IPS-NIHi7 (cell line): ENCODE results near the gene PDE10A.

ENCODE experiments used
- DNase-seq: peaks from one replicate; pipeline ENCODE4 v3.0.0; 2012; ENCODE audit warnings: mixed read lengths; ENCODE audit errors: extremely low spot score

PDE10A gene

GRCh38 chr6:165655191-165655590 is 7.8 kb downstream of the PDE10A start:
- no peak for DNase-seq

DNA sequence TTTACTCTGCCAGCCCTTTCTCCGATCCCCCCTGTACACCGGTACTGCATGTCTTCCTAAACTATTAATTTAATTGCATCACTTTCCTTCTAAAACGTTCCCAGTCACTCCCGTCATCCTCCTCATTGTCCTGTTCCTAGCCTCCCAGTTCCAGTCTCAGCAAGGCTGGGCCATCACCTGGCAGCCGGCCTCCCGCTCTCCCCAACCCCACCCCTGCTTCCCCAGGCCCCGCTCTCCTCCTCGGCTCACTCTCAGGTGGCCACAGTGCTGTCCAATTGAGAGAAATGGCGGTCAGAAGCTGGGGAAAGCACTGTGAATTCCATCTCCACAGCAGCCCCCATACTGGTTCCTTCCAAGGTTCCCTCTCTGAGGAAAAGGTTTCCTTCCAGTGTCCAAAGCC is 8.9 kb downstream of the PDE10A start:
- DNase-seq = no peak

DNA sequence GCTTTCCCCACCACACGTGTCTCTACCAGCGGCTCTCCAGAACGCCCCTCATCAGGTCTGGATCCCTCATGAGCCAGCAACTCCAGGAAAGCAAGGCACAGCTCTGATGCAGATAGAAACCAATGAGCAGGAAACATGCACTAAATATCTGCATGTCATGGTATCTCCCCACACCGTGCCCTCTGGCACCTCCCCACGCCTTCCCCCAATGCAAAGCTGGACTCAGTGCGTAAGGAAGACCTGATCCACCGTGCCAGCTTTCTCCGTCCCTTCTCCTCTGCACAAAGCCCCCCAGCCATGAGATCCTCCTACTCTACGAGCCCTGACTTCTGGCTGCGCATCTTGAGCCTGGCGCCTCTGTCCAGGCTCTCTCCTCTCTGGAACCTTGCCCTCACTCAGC is 9.4 kb downstream of the PDE10A start:
- no peak for DNase-seq

GRCh38 chr6:165653196-165653595 is 9.8 kb downstream of the PDE10A start:
- DNase-seq = no peak

DNA sequence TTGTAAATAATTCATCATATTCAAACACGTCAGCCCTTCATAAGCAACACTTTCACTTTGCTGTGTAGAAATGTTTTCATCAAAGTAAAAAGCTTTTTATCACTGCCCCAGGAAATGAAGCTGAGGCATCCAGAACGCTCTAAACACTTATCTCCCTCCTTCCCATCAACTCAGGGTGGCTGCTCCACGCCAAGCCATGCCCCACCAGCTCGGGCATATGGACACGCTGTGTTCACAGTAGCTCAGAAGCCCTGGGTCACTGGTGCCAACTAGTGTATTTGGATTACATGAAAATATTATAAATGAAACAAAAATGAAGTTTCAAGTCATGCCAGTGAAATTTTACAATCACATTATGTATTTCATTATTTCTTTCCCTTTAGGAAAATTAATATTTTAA is 10.3 kb downstream of the PDE10A start:
- no peak for DNase-seq

DNA sequence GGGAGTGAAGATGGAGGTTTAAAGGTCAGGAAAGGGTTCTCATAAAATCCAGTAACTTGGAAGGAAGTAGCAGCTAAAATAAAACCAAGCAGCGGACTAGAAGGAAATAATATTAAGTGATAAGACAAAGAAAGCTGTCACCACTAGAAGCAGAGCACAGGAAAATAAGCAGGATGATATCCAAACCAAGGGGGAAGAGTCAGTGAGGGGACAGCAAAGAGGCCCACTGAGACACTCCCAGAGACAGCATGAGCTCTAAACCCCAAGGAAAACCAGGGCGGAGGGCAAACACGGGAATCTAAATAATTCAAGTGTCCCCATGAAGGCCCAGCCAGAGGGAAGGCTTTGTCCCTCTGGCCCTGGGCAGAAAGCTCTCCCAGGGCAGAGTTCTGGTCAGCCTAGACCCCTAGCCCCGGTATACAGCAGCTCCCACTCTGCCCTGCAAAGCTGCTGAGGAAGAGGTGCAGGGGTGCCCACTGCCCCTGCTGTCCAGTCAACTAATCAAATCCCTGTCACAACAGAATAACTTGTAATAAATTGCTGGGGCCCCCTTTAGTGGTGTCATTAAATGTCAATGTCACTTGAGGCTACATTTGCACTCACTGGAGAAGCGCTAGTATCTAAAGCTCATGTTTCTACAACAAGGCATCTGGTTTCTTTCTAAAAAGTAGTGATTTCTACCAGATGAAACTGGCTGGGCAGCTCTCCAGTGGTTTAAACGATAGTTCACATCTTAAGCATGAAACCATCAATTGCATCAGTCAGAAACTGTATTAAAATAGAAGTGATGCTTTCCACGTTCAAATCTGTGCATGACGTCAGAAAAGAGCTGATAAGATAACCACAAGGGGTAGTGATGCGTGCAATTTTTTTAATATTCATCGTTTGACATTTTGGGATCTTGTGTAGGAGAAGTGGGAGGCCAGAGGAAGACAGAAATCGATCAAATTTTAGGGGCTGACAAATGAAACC is 13.6 kb downstream of the PDE10A start:
- DNase-seq = no peak

GRCh38 chr6:165647041-165647440 is 16.0 kb downstream of the PDE10A start:
- no peak for DNase-seq

DNA sequence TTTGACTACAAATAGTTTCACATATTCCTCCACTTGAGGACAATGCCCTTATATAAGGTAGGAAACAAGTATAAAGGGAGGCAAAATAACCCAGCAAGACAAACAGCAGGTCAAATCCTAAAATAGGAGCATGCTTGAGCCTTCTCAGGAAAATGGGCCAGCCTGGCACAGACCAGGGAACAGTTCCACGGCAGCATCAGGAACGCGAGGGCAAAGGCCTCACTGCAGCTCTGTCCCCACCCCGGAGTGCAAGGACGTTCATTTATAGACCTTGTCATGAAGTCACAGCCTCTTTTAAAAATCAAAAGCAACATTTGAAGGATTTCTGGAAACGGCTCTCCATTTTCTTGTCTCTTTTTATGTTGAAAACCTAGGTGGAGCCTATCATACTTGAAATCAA is 17.1 kb downstream of the PDE10A start:
- no peak for DNase-seq

- DNase-seq = no peak
These were observed 18.3 kb downstream of the PDE10A start for GRCh38 chr6:165644586-165645266.

- DNase-seq = no peak
These were observed 20.0 kb downstream of the PDE10A start for GRCh38 chr6:165643015-165643414.

GRCh38 chr6:165641672-165642156 is 21.3 kb downstream of the PDE10A start:
- no peak for DNase-seq

- DNase-seq = no peak
These were observed 22.2 kb downstream of the PDE10A start for GRCh38 chr6:165640806-165641205.

GRCh38 chr6:165638530-165638929 is 24.5 kb downstream of the PDE10A start:
- no peak for DNase-seq

DNA sequence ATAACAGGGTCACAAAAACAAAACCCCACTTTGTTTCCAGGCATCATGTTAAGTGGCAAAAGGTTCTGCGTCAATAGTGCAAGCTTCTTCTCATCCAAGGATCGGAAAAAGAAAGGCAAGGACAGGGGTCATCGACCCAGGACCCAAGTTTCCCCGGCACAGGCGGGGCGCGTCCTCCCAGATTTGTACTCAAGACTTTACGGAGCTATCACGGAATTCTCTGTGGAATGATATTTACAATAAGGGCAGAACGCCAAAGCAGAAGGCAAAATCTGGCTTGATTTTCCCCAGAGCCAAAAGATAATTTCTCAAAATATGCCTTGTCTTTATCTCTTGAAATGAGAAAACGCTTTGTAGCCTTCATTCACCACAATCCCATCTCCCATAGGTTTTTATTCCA is 25.5 kb downstream of the PDE10A start:
- no peak for DNase-seq

- DNase-seq = no peak
These were observed 26.5 kb downstream of the PDE10A start for GRCh38 chr6:165636402-165637048.

DNA sequence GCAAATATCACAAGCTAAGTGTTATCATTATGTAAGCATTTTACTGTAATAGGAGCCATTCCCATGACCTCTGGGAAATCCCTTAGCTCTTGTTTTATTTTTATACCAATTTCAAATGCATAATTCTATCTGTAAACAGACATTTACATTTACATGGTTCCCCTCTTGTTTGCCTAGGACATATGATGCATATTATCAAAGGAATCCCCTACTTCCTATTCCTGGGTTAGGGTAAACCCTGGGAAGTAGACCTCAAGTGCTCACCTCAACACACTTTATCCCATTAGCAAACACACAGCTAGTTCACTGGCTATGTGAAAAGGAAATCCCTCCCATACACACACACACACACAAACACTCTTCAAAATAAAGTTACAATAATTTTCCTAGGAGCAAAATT is 27.1 kb downstream of the PDE10A start:
- DNase-seq = no peak

- DNase-seq = no peak
These were observed 28.8 kb downstream of the PDE10A start for GRCh38 chr6:165634101-165634880.

DNA sequence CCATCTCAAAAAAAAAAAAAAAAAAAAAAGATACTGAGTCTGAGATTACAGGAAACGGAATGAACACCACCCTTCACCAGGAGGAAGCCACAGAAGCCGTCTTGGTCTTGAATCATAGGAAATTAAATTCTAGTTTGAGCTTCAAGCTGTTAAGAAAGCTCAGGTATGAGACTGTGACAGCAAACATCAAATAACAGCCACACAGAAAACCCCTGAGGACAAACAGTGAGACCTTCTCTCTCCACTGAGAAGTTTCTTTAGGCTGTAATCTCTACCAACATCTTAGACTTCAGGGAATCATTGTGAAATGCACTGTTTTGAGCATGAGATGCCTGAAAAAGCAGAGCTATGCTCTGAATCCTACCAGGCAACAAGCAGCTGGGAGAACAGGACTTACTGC is 30.8 kb downstream of the PDE10A start:
- no peak for DNase-seq

- no peak for DNase-seq
These were observed 32.5 kb downstream of the PDE10A start for GRCh38 chr6:165630544-165630953.

DNA sequence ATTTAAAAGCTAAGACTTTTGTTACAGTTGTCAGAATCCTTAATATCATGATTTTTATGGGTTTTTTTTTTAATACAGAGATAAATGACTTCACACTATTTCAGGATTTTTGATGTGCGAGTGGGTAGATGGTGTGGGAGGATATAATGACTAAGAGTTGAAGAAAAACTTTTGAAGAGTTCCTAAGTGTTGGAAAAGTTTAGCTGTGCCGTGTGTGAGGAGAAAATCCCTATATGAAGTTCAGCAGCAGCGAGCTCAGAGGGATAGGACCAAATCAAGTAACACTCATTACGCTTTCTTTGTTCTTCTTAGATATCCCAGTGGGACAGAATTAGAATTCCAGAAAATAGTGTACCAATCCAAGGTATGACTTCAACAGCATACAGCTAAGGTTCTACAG is 34.1 kb downstream of the PDE10A start:
- no peak for DNase-seq

- no peak for DNase-seq
These were observed 35.7 kb downstream of the PDE10A start for GRCh38 chr6:165627366-165627765.

- DNase-seq = no peak
These were observed 36.3 kb downstream of the PDE10A start for GRCh38 chr6:165626711-165627110.
